ENCODE results near the gene STMN3.

- TF ChIP-seq CTCF (IDR thresholded peaks at IDR 0.05) (no peak), POLR2A (IDR thresholded peaks at IDR 0.05) (no peak)
Observed at GRCh38 chr20:63662813-63663189, 9.6 kb upstream of the STMN3 start.

Measured in thyroid gland (tissue), 4 donors.